Uterus (tissue), 2 donors: ENCODE data around the gene HSPA2.

Experiments
- CTCF ChIP-seq, 4 experiments: fragments of 200-600 bp in 2 of 4; fragments of 450-650 bp in 2 of 4; sonication (generic) in 2 of 4; IDR thresholded peaks; one replicate each; pipeline ENCODE4 v1.5.1; 2016 to 2019; ENCODE audit warnings: antibody characterized with exemption in 4 of 4, mild to moderate bottlenecking in 2 of 4, moderate library complexity in 1 of 4
- POLR2A ChIP-seq, 2 donors: fragments of 450-650 bp; IDR thresholded peaks; one replicate each; pipeline ENCODE4 v1.6.1; 2016; ENCODE audit warnings: antibody characterized with exemption in 2 of 2, mild to moderate bottlenecking in 1 of 2, moderate library complexity in 1 of 2

GRCh38 chr14:64577211-64577610 is 36.7 kb downstream of the HSPA2 start:
- TF ChIP-seq CTCF (IDR thresholded peaks at IDR 0.05) (no peak), POLR2A (IDR thresholded peaks at IDR 0.05) (no peak)
